B cell (primary cell): ENCODE measurements around the gene ARIH2. TPM values are rescaled to one million over a fixed set of nuclear protein-coding genes. Genes with fewer than 3 reads are reported as not detected.

ENCODE experiments used
- ATAC-seq: fragments of 200-7000 bp; cut with Tn5 transposase; one replicate; pipeline ENCODE4 v1.10.0; 2021; ENCODE audit warnings: low read depth, mild to moderate bottlenecking, moderate number of reproducible peaks, moderate library complexity
- CTCF ChIA-PET: fragments of 350-600 bp; sonication (Branson Sonifier 250); formaldehyde crosslinking; loops from one replicate; lab custom pipeline; 2021; ENCODE audit warnings: antibody characterized with exemption, inconsistent platforms; lab: Charles Lee
- POLR2A ChIA-PET: fragments of 350-600 bp; sonication (Branson Sonifier 250); formaldehyde crosslinking; loops from one replicate; lab custom pipeline; 2021; ENCODE audit warnings: antibody characterized with exemption; lab: Charles Lee
- DNase-seq: peaks from one replicate; pipeline ENCODE4 v3.0.0; 2013
- H2AFZ ChIP-seq: 2 replicates; pipeline ENCODE4 v1.6.1; 2012; ENCODE audit warnings: mild to moderate bottlenecking, low read depth, low read length; ENCODE audit not compliant: insufficient read depth, poor library complexity, severe bottlenecking
- H3K27ac ChIP-seq, 2 donors: 1 replicate in 1 of 2; 2 replicates in 1 of 2; pipeline ENCODE4 v1.5.1; 2012 to 2013; ENCODE audit warnings: low read length in 2 of 2, mild to moderate bottlenecking in 2 of 2, moderate library complexity in 1 of 2
- H3K27me3 ChIP-seq, 4 experiments: fragments of 200-600 bp in 1 of 4; sonication (generic) in 1 of 4; replicated peaks in 1 of 4; 1 replicate in 2 of 4; 2 replicates in 2 of 4; pipeline versions ENCODE4 v1.6.1 to v1.7.0; 2013 to 2016; ENCODE audit warnings: low read length in 3 of 4, mild to moderate bottlenecking in 2 of 4, mixed read lengths in 1 of 4, moderate library complexity in 1 of 4; ENCODE audit not compliant: insufficient read depth in 4 of 4, control insufficient read depth in 3 of 4; ENCODE audit errors: control extremely low read depth in 1 of 4
- H3K36me3 ChIP-seq, 2 experiments: replicated peaks in 1 of 2; 1 replicate in 1 of 2; 2 replicates in 1 of 2; pipeline versions ENCODE4 v1.6.1 to v1.7.1; 2013; ENCODE audit warnings: low read length in 1 of 2; ENCODE audit not compliant: insufficient read depth in 2 of 2, control insufficient read depth in 1 of 2; ENCODE audit errors: control extremely low read depth in 1 of 2, extremely low read depth in 1 of 2
- H3K4me1 ChIP-seq, 2 donors: fragments of 200-600 bp in 1 of 2; sonication (generic) in 1 of 2; 1 replicate in 1 of 2; 2 replicates in 1 of 2; pipeline versions ENCODE4 v1.5.1 to v1.6.1; 2013 to 2017; ENCODE audit warnings: low read length in 2 of 2; ENCODE audit not compliant: control insufficient read depth in 2 of 2, insufficient read depth in 2 of 2
- H3K4me2 ChIP-seq: replicated peaks from 2 replicates; pipeline ENCODE3; 2012; ENCODE audit warnings: mild to moderate bottlenecking, low read depth, low read length; ENCODE audit not compliant: poor library complexity, severe bottlenecking
- H3K4me3 ChIP-seq, 5 experiments: fragments of 200-600 bp in 1 of 5; sonication (generic) in 1 of 5; 1 replicate in 3 of 5; 2 replicates in 2 of 5; pipeline versions ENCODE4 v1.5.1 to v1.7.0; 2011 to 2016; ENCODE audit warnings: low read length in 4 of 5, mild to moderate bottlenecking in 4 of 5, low read depth in 2 of 5, control low read depth in 1 of 5, moderate library complexity in 1 of 5; ENCODE audit not compliant: insufficient read depth in 1 of 5; ENCODE audit errors: control extremely low read depth in 1 of 5, extremely low read depth in 1 of 5
- H3K79me2 ChIP-seq: fragments of 200-600 bp; sonication (generic); one replicate; pipeline ENCODE4 v1.6.0; 2016; ENCODE audit warnings: low read length; ENCODE audit not compliant: control insufficient read depth, insufficient read depth
- H3K9ac ChIP-seq: fragments of 200-600 bp; sonication (generic); 2 replicates; pipeline ENCODE4 v1.6.1; 2017; ENCODE audit warnings: mild to moderate bottlenecking, low read length, moderate library complexity
- H3K9me3 ChIP-seq, 3 donors: one replicate each; pipeline versions ENCODE4 v1.6.1 to v1.7.1; 2013; ENCODE audit warnings: low read length in 2 of 3; ENCODE audit not compliant: control insufficient read depth in 2 of 3, insufficient read depth in 1 of 3; ENCODE audit errors: control extremely low read depth in 1 of 3
- H4K20me1 ChIP-seq: 2 replicates; pipeline ENCODE4 v1.6.0; 2012; ENCODE audit warnings: mild to moderate bottlenecking, low read length; ENCODE audit not compliant: insufficient read depth, control insufficient read depth, poor library complexity, severe bottlenecking
- H3K27ac Mint-ChIP-seq: one replicate; pipeline ENCODE4 v1.8.0; 2021; ENCODE audit warnings: mixed read lengths
- H3K27me3 Mint-ChIP-seq: one replicate; pipeline ENCODE4 v1.8.0; 2021; ENCODE audit warnings: mixed read lengths
- H3K4me1 Mint-ChIP-seq: one replicate; pipeline ENCODE4 v1.8.0; 2021; ENCODE audit warnings: mixed read lengths
- H3K4me3 Mint-ChIP-seq: one replicate; pipeline ENCODE4 v1.8.0; 2021; ENCODE audit warnings: mixed read lengths
- H3K9me3 Mint-ChIP-seq: one replicate; pipeline ENCODE4 v1.8.0; 2022; ENCODE audit warnings: mixed read lengths; ENCODE audit not compliant: insufficient read depth
- CTCF ChIP-seq: fragments of 200-600 bp; IDR thresholded peaks from one replicate; pipeline ENCODE4 v1.8.0; 2022; ENCODE audit warnings: antibody characterized with exemption, mild to moderate bottlenecking
- EZH2 ChIP-seq: IDR thresholded peaks from 2 replicates; pipeline ENCODE4 v1.6.1; 2012; ENCODE audit warnings: borderline replicate concordance, low read depth, mild to moderate bottlenecking, moderate library complexity, low read length; ENCODE audit not compliant: insufficient read depth, poor library complexity, severe bottlenecking
- WGBS: methylation state at CpG from one replicate; pipeline ENCODE4 v1.1.5; 2013; ENCODE audit warnings: missing lambda C conversion rate; ENCODE audit not compliant: insufficient coverage; 5-methylcytosine and 5-hydroxymethylcytosine counted together
- intact Hi-C: fragments of 100-400 bp; cut with micrococcal nuclease; formaldehyde crosslinking; loops from one replicate; pipeline ENCODE4 v1.10.0; 2022
- polyA plus RNA-seq: library from polyadenylated mRNA; depleted of rRNA; stranded (reverse); fragments of >200 nt; gene quantifications from 2 replicates; pipeline ENCODE4 v1.2.3, GENCODE V29; 2012
- total RNA-seq, 2 donors: library from RNA; stranded (reverse); fragments of 120-200 nt in 1 of 2; gene quantifications; 1 replicate in 1 of 2; 2 replicates in 1 of 2; pipeline versions ENCODE4 v1.2.3 to v1.2.4, GENCODE V29; 2013 to 2022

ARIH2 gene
- total and polyA plus RNA-seq, 2 donors (not counting 1 experiment from before 2014, with no cell fraction given), result 114 to 148 TPM

GRCh38 chr3:48879994-48880377, 38.7 kb upstream of the ARIH2 start:
- H3K27ac ChIP-seq, result no peak overlapping the region
- Mint-ChIP-seq H3K4me1 (peaks cover 7% of the 10 kb centered on the region), H3K9me3 (no peaks in the 10 kb centered on the region), H3K27ac (peak overlapping the region; percentile 6), H3K4me3 (no peak overlapping the region), H3K27me3 (no peaks in the 10 kb centered on the region)
- ATAC-seq (no peak), DNase-seq (no peak)
- H3K4me2 ChIP-seq, result no peak overlapping the region
- WGBS, result 93% methylated on average over 5 of the region's 6 CpGs
- peaks cover under 1% of the 10 kb centered on the region for H3K79me2 ChIP-seq
- H3K4me3 ChIP-seq, result no peak overlapping the region
- H3K9me3 ChIP-seq, result no peaks in the 10 kb centered on the region
- no peaks in the 10 kb centered on the region for H3K27me3 ChIP-seq
- CTCF ChIA-PET, result no interaction called here
- no peaks in the 10 kb centered on the region for H3K4me1 ChIP-seq
- POLR2A ChIA-PET, result no interaction called here
- intact Hi-C loops, result no loop called here
- H2AFZ ChIP-seq, result no peak overlapping the region
- no peaks in the 10 kb centered on the region for H4K20me1 ChIP-seq
- H3K36me3 ChIP-seq, result peaks cover 1 to 6% of the 10 kb centered on the region in 2 experiments
- H3K9ac ChIP-seq, result no peak overlapping the region
- TF ChIP-seq EZH2, result no peak
- TF ChIP-seq CTCF, result no peak

- Mint-ChIP-seq H3K4me3 (no peak overlapping the region), H3K27me3 (no peaks in the 10 kb centered on the region), H3K9me3 (no peaks in the 10 kb centered on the region), H3K4me1 (peaks cover 7% of the 10 kb centered on the region), H3K27ac (no peak overlapping the region)
- Histone ChIP-seq H2AFZ (no peak overlapping the region), H3K36me3 (peaks cover 1 to 6% of the 10 kb centered on the region in 2 experiments), H3K9ac (no peak overlapping the region), H4K20me1 (no peaks in the 10 kb centered on the region), H3K79me2 (peaks cover 6% of the 10 kb centered on the region), H3K9me3 (no peaks in the 10 kb centered on the region), H3K27ac (no peak overlapping the region), H3K4me2 (no peak overlapping the region), H3K27me3 (no peaks in the 10 kb centered on the region), H3K4me3 (no peak overlapping the region), H3K4me1 (no peaks in the 10 kb centered on the region)
- ChIA-PET CTCF (no interaction called here), POLR2A (no interaction called here)
- TF ChIP-seq CTCF (no peak), EZH2 (no peak)
- ATAC-seq, result no peak
- no peak for DNase-seq
- intact Hi-C loops, result no loop called here
- WGBS, result 100% methylated on average over 1 of the region's 3 CpGs
These were observed 37.6 kb upstream of the ARIH2 start for GRCh38 chr3:48881006-48881405.
